ENCODE data around the gene CPZ. TPM values are rescaled to one million over a fixed set of nuclear protein-coding genes. Genes with fewer than 3 reads are reported as not detected.
"Not testable (repeated sequence)": the region's sequence is repeated elsewhere in the genome, so short reads cannot be mapped to it uniquely, and the experiment has no call there.

The CPZ gene
- total and polyA plus RNA-seq, 2 donors, result 54.1 to 86.5 TPM

DNA sequence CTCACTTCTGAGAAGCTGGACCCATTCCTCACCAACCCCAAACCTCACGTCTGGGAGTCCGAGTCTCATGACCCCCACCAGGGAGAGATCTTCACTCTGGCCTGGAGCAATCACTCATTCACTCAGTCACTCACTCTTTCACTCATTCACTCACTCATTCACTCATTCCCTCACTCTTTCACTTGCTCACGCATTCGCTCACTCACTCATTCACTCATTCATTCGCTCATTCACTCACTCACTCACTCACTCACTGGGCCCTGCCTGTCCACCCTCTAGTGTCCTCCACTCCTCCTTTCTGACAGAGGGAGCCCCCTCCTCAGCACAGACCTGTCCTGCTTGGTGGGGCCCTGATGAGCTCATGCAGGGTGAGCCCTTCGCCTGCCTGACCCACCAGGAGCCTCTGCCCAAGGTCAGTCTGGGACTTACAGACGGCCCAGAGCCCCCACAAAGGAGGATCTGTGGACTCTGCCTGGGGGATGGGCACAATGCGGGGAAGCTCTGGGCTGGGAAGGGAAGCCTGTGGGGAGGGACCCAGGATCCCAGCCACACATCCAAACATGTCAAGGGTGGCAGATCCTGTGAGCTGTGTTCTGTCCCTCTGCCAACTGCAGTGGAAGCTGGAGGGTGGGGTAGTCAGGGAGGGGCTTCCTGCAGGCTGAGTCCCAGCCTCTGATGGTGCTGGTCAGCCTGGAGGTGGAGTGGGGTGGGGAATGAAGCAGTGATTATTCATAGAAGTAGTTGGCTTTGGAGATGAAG, 18.5 kb downstream of the CPZ start:
- no peak for DNase-seq (ENCODE audit: extremely low spot score)
- Histone ChIP-seq H3K36me3 (ENCODE audit: insufficient read depth) (no peaks in the 10 kb centered on the region), H3K4me1 (ENCODE audit: insufficient read depth) (no peaks in the 10 kb centered on the region), H3K4me3 (ENCODE audit: low read depth, low read length) (no peak overlapping the region), H3K27ac (ENCODE audit: low read depth) (no peak overlapping the region)
- WGBS, result 82% methylated on average over 8 of the region's 8 CpGs

DNA sequence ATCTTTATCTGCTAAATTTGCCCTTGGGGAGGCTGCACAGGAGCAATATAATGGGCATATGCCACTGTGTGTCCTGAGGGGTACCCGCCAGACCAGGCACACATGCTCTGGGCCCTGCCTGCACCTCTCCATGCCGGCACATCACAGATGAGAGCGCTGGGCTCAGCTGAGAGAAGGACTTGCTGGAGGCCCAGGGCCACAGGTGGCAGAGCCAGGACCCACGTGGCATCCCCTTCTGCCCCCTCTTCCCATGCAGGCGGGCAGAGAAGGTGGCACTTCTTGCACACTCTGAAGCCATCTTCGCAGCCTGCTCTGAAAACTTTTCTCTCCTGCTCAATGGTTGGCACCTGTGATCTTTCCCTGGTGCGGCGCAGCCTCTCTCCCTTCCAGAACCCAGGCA, 20.1 kb downstream of the CPZ start:
- WGBS, result 94% methylated on average over 8 of the region's 8 CpGs
- Histone ChIP-seq H3K27ac (ENCODE audit: low read depth) (no peak overlapping the region), H3K4me3 (ENCODE audit: low read depth, low read length) (no peak overlapping the region), H3K36me3 (ENCODE audit: insufficient read depth) (no peaks in the 10 kb centered on the region), H3K4me1 (ENCODE audit: insufficient read depth) (no peaks in the 10 kb centered on the region)
- DNase-seq (ENCODE audit: extremely low spot score), result no peak

DNA sequence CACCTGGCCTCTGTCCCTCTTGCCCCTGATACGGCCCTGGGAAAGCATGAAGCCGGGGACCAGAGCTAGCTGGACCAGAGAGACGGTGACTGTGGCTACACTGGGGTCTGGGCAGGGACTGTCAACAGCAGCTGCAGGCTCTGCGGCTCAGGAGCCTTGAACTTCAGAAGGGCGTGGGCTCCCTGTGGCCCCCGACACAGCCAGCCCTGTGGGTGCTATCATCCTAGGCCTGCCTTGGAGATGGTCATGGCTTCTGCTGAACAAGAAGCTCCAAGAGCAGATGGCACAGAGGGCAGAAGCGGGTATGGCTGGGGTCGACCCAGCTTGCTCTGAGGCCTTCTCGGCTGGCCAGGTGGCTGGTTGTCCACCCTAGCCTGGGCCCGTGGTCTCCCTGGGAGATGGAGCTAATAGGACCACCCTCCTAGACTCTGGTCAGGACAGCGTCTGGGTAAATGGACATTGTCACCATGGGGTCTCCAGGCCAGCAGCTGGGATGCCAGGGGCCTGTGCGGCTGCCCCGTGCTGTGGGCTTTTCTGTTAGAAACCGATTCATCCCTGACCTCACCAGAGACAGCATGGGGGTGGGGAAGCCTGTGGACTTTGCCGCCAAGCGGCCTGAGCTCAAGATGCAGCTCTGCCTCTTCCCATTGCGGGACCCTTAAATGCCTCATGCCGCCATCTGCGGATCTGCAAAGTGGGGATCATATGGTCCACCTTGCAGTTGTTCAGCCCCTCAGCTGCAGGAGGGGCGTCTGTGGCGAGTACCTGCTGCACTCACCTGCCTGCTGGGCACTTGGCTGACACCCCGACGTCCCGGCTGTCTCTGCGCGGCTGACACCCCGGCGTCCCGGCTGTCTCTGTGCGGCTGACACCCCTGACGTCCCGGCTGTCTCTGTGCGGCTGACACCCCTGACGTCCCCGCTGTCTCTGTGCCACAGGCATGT, 21.1 kb downstream of the CPZ start:
- H3K4me1 ChIP-seq (ENCODE audit: insufficient read depth), result no peaks in the 10 kb centered on the region
- H3K27ac ChIP-seq (ENCODE audit: low read depth), result no peak overlapping the region
- no peak overlapping the region for H3K4me3 ChIP-seq (ENCODE audit: low read depth, low read length)
- WGBS, result 93% methylated on average over 35 of the region's 35 CpGs
- DNase-seq (ENCODE audit: extremely low spot score), result no peak
- H3K36me3 ChIP-seq (ENCODE audit: insufficient read depth), result no peaks in the 10 kb centered on the region

DNA sequence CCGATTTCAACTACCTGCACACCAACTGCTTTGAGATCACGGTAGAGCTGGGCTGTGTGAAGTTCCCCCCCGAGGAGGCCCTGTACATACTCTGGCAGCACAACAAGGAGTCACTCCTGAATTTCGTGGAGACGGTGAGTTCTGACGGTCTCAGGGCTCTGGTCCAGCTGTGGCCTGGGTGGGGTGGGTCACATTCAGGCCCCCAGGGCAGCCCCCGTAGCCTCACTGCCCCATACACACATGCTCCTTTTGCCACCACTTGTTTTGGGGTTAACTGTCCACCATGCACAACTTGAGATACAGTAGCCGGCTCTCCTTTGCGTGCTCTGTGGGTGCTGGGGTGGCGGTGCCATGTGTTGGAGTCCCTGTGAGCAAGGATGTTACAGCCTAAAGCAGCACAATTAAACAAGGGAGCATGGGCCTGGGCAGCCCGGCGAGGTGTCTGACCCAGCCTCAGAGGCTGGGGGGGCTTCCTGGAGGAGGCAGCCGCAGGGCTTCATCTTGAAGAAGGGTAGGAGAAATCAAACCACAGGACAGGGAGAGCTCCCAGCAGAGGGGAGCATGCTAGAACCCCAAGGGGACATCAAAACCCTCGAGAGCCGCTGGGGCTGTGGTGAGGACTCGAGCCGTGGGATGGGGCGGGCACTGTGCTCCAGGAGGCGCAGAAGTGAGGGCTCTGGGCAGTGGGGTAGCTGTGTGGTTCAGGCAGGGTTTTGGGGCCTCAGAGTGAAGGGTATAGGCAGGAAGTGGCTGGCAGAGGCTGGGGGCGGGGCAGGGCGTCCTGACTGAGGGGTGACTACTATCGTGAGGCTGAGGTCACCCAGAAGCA, 22.0 kb downstream of the CPZ start:
- DNase-seq (ENCODE audit: extremely low spot score), result no peak
- Histone ChIP-seq H3K4me1 (ENCODE audit: insufficient read depth) (no peaks in the 10 kb centered on the region), H3K27ac (ENCODE audit: low read depth) (no peak overlapping the region), H3K36me3 (ENCODE audit: insufficient read depth) (no peaks in the 10 kb centered on the region), H3K4me3 (ENCODE audit: low read depth, low read length) (no peak overlapping the region)
- WGBS, result 78% methylated on average over 22 of the region's 22 CpGs

DNA sequence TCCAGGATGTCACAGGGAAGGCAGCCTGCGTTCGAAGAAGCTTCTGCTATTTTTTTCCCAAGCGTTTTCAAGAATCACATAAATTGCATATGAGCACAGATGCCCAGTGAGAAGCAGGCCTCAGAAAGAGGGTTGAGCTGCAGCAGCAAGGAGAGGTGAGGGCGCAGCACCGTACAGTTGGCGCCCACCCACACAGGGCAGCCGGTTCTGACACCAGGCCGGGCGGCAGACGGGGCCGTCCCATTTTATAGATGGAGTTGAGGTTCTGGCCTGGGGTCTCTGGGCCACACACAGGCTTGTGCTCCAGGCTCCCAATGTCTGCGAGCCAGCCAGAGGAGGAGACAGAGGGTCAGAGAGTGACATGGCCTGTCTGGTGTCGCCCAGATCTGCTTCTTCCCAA, 22.8 kb downstream of the CPZ start:
- H3K4me3 ChIP-seq (ENCODE audit: low read depth, low read length), result no peak overlapping the region
- 86% methylated on average over 13 of the region's 13 CpGs for WGBS
- no peak overlapping the region for H3K27ac ChIP-seq (ENCODE audit: low read depth)
- no peaks in the 10 kb centered on the region for H3K4me1 ChIP-seq (ENCODE audit: insufficient read depth)
- no peaks in the 10 kb centered on the region for H3K36me3 ChIP-seq (ENCODE audit: insufficient read depth)
- DNase-seq (ENCODE audit: extremely low spot score), result no peak

DNA sequence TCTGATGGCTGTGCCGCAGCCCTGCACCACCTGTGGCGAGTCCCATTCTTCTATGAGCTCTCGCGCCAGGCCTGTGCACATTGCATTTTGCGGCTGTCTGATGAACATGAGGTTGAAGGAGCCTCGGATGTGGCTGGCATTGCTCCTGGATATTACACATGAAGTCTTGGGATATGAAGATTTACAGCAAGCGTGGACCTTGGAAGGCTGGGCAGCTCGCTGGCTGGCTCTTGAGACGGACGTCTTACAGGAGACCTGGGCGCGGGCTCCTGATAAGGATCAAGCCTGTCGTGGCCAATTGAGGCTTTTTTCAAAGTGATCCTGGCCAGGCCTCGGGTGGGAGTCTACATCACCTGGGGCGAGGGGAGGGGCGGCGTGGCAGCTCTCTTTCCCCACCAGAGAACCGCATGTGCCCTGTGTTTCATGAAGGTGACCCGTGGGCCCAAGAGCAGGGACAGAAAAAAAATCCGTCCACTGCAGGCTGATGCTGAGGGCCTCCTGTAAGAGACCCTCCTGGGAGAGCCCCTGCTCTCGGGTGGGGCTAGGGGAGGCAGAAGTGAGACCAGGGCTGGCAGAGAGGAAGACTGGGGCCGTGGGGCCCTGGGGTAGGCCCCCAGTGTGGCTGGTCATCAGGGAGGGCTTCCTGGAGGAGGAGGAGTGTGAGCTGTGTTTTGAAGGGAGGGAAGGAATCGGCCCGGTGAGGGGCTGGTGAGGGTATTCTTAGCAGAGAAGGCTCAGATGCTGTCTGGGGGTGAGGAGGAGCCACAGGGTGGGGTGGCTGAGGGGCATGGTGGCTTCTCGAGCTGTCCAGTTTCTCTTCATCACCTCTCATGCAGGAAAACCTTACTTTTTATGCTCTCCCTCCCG, 23.6 kb downstream of the CPZ start:
- no peaks in the 10 kb centered on the region for H3K4me1 ChIP-seq (ENCODE audit: insufficient read depth)
- no peak overlapping the region for H3K27ac ChIP-seq (ENCODE audit: low read depth)
- no peaks in the 10 kb centered on the region for H3K36me3 ChIP-seq (ENCODE audit: insufficient read depth)
- WGBS, result 82% methylated on average over 26 of the region's 26 CpGs
- no peak for DNase-seq (ENCODE audit: extremely low spot score)
- H3K4me3 ChIP-seq (ENCODE audit: low read depth, low read length), result no peak overlapping the region

DNA sequence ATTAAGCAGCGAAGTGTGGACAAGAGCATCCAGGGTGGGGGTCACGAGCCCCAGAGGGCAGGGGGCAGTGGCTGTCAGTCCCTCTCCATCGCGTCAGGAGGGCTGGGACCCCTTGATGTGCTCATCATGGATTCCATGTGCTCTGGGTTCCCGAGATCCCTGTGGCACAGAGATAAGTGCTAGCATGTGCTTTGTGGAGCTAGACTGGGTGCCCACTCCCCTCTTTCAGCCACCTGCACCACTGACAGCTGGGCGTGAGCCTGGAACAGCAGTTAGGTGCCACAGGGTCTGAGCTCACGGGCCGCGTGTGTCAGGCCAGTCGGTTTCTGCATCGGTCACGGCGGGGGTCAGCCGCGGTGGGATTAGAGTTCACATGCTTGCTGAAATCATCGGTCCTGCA, 24.3 kb downstream of the CPZ start:
- WGBS, result 83% methylated on average over 16 of the region's 16 CpGs
- Histone ChIP-seq H3K4me1 (ENCODE audit: insufficient read depth) (no peaks in the 10 kb centered on the region), H3K36me3 (ENCODE audit: insufficient read depth) (no peaks in the 10 kb centered on the region), H3K27ac (ENCODE audit: low read depth) (no peak overlapping the region), H3K4me3 (ENCODE audit: low read depth, low read length) (no peak overlapping the region)
- DNase-seq (ENCODE audit: extremely low spot score), result no peak

DNA sequence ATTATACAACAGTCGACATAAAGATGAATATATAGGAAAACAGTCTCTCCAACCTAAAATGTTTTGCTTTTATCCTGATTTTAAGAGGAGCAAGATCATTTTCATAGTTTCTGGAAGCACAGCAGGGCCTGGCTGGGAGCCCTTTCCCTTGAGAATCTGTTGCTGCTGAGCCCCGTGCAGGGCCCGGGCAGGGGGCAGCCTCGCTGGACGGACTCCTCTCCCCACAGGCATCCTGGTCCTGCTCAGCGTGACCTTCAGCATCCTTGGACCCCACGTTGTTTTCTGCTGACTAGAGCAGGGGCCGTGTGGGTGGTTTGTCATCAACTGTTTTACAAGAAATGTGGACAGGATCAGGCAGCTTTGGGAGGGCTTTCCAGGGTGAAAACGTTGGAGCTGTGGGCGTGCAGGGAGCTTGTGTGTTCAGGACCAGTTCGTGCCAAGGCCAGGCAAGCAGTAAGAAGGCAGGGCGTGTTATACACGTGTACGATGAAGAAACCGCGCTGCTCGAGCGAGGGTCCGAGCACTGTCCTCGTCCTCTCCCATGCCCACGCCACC, 25.0 kb downstream of the CPZ start:
- Histone ChIP-seq H3K36me3 (ENCODE audit: insufficient read depth) (no peaks in the 10 kb centered on the region), H3K27ac (ENCODE audit: low read depth) (no peak overlapping the region), H3K4me3 (ENCODE audit: low read depth, low read length) (no peak overlapping the region), H3K4me1 (ENCODE audit: insufficient read depth) (no peaks in the 10 kb centered on the region)
- no peak for DNase-seq (ENCODE audit: extremely low spot score)
- WGBS, result 72% methylated on average over 21 of the region's 21 CpGs

DNA sequence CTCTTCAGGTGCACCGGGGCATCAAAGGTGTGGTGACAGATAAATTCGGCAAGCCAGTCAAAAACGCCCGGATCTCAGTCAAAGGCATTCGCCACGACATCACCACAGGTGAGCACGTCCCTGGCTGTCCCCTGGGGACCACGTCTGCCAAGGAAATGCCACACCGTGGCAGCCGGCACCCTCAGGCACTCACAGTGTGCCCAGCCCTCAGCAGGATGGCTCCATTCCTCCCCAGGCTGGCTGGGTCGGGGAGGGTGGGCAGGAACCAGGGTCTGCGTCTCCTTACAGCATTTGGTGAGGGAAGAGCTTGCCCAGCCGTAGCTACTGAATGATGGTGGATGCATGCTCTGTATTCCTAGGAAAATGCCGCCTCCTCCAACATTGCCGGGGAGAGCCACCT, 25.9 kb downstream of the CPZ start:
- WGBS, result 91% methylated on average over 15 of the region's 15 CpGs
- Histone ChIP-seq H3K36me3 (ENCODE audit: insufficient read depth) (no peaks in the 10 kb centered on the region), H3K27ac (ENCODE audit: low read depth) (no peak overlapping the region), H3K4me1 (ENCODE audit: insufficient read depth) (no peaks in the 10 kb centered on the region), H3K4me3 (ENCODE audit: low read depth, low read length) (no peak overlapping the region)
- no peak for DNase-seq (ENCODE audit: extremely low spot score)

DNA sequence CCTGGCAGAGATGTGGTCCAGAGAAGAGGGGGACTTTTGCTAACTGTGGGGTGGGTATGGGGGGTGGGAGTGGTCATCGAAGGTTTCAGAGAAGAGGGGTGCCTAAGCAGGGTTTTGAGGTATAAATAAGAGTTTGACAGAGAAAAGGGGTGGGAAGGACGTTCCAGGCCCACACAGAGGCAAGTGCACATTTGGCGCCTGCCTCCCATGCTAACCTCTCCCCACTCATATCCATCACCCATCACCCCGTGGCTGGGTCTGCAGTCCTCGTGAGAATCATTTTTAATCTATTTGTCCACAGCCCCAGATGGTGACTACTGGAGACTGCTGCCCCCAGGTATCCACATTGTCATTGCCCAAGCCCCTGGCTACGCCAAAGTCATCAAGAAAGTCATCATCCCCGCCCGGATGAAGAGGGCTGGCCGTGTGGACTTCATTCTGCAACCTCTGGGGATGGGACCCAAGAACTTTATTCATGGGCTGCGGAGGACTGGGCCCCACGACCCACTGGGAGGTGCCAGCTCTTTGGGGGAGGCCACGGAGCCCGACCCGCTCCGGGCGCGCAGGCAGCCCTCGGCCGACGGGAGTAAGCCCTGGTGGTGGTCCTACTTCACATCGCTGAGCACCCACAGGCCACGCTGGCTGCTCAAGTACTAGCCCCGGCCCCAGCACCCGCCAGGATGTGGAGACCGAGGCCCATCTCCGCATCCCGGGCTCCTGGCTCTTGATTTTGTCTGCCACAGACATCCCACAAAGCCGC, 26.6 kb downstream of the CPZ start:
- no peak for DNase-seq (ENCODE audit: extremely low spot score)
- H3K4me1 ChIP-seq (ENCODE audit: insufficient read depth), result no peaks in the 10 kb centered on the region
- H3K36me3 ChIP-seq (ENCODE audit: insufficient read depth), result no peaks in the 10 kb centered on the region
- no peak overlapping the region for H3K27ac ChIP-seq (ENCODE audit: low read depth)
- H3K4me3 ChIP-seq (ENCODE audit: low read depth, low read length), result no peak overlapping the region
- WGBS, result 91% methylated on average over 28 of the region's 28 CpGs

DNA sequence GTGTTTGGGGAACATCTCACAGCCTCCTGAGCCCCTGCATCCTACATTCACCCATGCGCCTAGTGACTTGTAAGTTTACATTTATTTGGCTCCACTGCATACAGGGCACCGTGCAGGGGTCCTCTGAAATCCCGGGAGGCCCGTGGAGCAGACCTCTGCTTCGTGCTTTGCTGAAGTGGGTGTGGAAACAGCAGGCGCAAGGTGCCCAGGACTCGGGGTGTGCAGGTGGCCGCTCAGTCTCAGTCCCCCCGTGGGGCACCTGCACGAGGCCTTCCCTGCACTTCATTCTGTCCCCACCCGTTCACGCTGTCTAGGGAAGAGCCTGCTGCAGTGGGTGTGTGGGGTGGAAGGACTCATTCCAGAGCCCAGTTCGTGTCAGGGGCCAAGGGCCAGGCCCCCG, 28.6 kb downstream of the CPZ start:
- not testable (repeated sequence) for H3K27ac ChIP-seq (ENCODE audit: low read depth); DNase-seq (ENCODE audit: extremely low spot score)
- 81% methylated on average over 12 of the region's 14 CpGs for WGBS

DNA sequence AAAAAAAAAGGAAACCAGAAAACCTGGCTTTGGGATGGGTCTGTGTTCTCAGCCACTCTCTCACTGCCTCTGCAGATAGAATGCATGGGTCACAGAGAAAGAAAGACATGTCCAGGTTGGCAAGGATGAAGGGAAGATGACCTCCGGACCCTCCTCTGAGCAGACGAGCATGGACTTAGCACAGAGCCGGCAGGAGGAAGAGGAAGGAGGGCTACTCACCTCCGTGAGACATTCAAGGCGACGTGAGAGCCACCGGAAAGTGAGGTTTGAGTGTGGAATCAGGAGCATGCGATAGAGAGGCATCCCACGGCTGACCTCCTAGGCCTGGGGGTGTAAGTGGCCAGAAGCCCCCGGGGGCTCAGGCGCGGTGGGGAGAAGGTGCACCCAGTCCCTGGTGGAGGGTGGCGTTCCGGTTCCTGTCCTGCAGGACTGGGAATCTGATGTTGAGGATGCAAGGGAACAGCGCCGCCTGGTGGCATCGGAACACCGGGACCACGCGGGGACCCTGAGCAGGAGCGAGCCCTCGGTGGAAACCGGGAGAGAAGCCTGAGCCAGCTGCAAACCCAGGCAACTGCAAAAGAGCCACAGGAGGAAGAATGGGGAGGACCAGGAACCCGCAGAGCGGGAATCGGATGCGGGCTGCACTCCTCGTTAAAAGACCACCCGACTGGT, 32.2 kb downstream of the CPZ start:
- WGBS, result no CpG with 5 or more reads among the region's 29 CpGs
- H3K36me3 ChIP-seq (ENCODE audit: insufficient read depth); H3K4me3 ChIP-seq (ENCODE audit: low read depth, low read length); H3K4me1 ChIP-seq (ENCODE audit: insufficient read depth); DNase-seq (ENCODE audit: extremely low spot score); H3K27ac ChIP-seq (ENCODE audit: low read depth): not testable (repeated sequence)

More for the DNA sequence above, 28.6 kb downstream of the CPZ start:
- H3K4me1 ChIP-seq (ENCODE audit: insufficient read depth); H3K4me3 ChIP-seq (ENCODE audit: low read depth, low read length); H3K36me3 ChIP-seq (ENCODE audit: insufficient read depth): not testable (repeated sequence)
